Measurements from ENCODE around the gene PRR7. TPM values are rescaled to one million over a fixed set of nuclear protein-coding genes. Genes with fewer than 3 reads are reported as not detected.
A peak's percentile ranks its signal among the peaks of the same experiment; 100 is the strongest.

Gene PRR7
- total and polyA plus RNA-seq, 9 donors: 0.51 to 11.4 (median 2.0) TPM; not detected in 1

- Histone ChIP-seq H3K27ac (no peak overlapping the region), H3K4me3 (no peak overlapping the region)
- intact Hi-C loops (cut with DNase I): loop anchor here in 2 of 4 donors (5.0 kb wide), 2 partner anchors 55 to 95 kb away; partner anchors contain the start of gene PDLIM7 (in 1 of the 2)
Observed at GRCh38 chr5:177402271-177403043, 44.2 kb upstream of the PRR7 start.

GRCh38 chr5:177403102-177403791 is 43.4 kb upstream of the PRR7 start:
- WGBS, 3 donors: 1 to 3% (median 2%) methylated on average over 42 to 61 of the region's 61 CpGs
- peak overlapping the region; percentile 33 for H3K4me3 ChIP-seq
- no peak overlapping the region for H3K27ac ChIP-seq
- peaks cover 9% of the 10 kb centered on the region for H3K27me3 ChIP-seq
- peaks cover 9% of the 10 kb centered on the region for H3K4me1 ChIP-seq (ENCODE audit: insufficient read depth)
- intact Hi-C loops (cut with DNase I): loop anchor here in 2 of 4 donors (5.0 kb wide), 2 partner anchors 54 to 94 kb away; partner anchors contain the start of gene PDLIM7 (in 1 of the 2)
- no peaks in the 10 kb centered on the region for H3K36me3 ChIP-seq
- peak in 1 of 5 donors; percentile 45 for DNase-seq
- H3K9me3 ChIP-seq: no peaks in the 10 kb centered on the region
- TF ChIP-seq POLR2A (IDR thresholded peaks at IDR 0.05) (no peak), CTCF (IDR thresholded peaks at IDR 0.05) (no peak), EP300 (IDR thresholded peaks at IDR 0.05) (no peak)

More at GRCh38 chr5:177402271-177403043, 44.2 kb upstream of the PRR7 start:
- H3K9me3 ChIP-seq: no peaks in the 10 kb centered on the region
- 3 to 4% (median 3%) methylated on average over 49 of the region's 49 CpGs for WGBS, 3 donors
- H3K27me3 ChIP-seq: peaks cover 9% of the 10 kb centered on the region
- DNase-seq: peak; percentile 51 to 69 (median 54)
- TF ChIP-seq CTCF (IDR thresholded peaks at IDR 0.05): peak in 1 of 3 donors; percentile 17
- TF ChIP-seq EP300 (IDR thresholded peaks at IDR 0.05): no peak
- no peak for TF ChIP-seq POLR2A (IDR thresholded peaks at IDR 0.05)
- peaks cover 9% of the 10 kb centered on the region for H3K4me1 ChIP-seq (ENCODE audit: insufficient read depth)
- H3K36me3 ChIP-seq: no peaks in the 10 kb centered on the region

- H3K4me1 ChIP-seq (ENCODE audit: insufficient read depth): peaks cover 9% of the 10 kb centered on the region
- H3K27me3 ChIP-seq: peaks cover 5% of the 10 kb centered on the region
- DNase-seq: peak; percentile 79 to 88 (median 84)
- no peaks in the 10 kb centered on the region for H3K36me3 ChIP-seq
- H3K27ac ChIP-seq: no peak overlapping the region
- intact Hi-C loops (cut with DNase I): loop anchor here in 3 of 4 donors (2.0 to 5.0 kb wide), 5 partner anchors 45 to 95 kb away; partner anchors contain the start of gene PDLIM7 (in 1 of the 3)
- H3K4me3 ChIP-seq: peak overlapping the region; percentile 33
- TF ChIP-seq CTCF (IDR thresholded peaks at IDR 0.05) (peak; percentile 62 to 83 (median 81)), POLR2A (IDR thresholded peaks at IDR 0.05) (no peak)
- 0 to 1% (median 1%) methylated on average over 72 to 93 of the region's 93 CpGs for WGBS, 3 donors
- no peaks in the 10 kb centered on the region for H3K9me3 ChIP-seq
Observed at GRCh38 chr5:177403792-177404640, 42.6 kb upstream of the PRR7 start.
